NCI-H526 (cell line): ENCODE results near the gene TSHZ1.

Experiments used
- DNase-seq, 2 experiments: peaks; one replicate each; lab custom pipeline; 2025; lab: John Stamatoyannopoulos, UW

TSHZ1 gene

GRCh38 chr18:75207310-75208154 is 3.1 kb upstream of the TSHZ1 start:
- DNase-seq: peak; percentile 41 to 63

- peak; percentile 53 to 71 for DNase-seq
Observed at GRCh38 chr18:75208155-75208835, 2.3 kb upstream of the TSHZ1 start.

- DNase-seq: no peak
Observed at GRCh38 chr18:75208836-75209128, 1.8 kb upstream of the TSHZ1 start.

- peak; percentile 67 to 91 for DNase-seq
Observed at GRCh38 chr18:75209129-75209950, 1.3 kb upstream of the TSHZ1 start, which contains the start of gene PTGR3. Gene PTGR3 (minus strand): TSS chr18:75209139. CDS start chr18:75209058, 81 bp downstream.

- DNase-seq: peak; percentile 46 to 70
Observed at GRCh38 chr18:75209951-75210258, 692 bp upstream of the TSHZ1 start.

GRCh38 chr18:75211002-75211621 is 515 bp downstream of the TSHZ1 start:
- peak in 1 of 2 experiments; percentile 34 for DNase-seq

GRCh38 chr18:75211626-75211952 is 992 bp downstream of the TSHZ1 start:
- DNase-seq: no peak

- peak in 1 of 2 experiments; percentile 52 for DNase-seq
Observed at GRCh38 chr18:75211953-75212750, 1.6 kb downstream of the TSHZ1 start.

GRCh38 chr18:75212751-75213090 is 2.1 kb downstream of the TSHZ1 start:
- no peak for DNase-seq

GRCh38 chr18:75213611-75214331 is 3.2 kb downstream of the TSHZ1 start:
- no peak for DNase-seq

GRCh38 chr18:75214332-75214690 is 3.7 kb downstream of the TSHZ1 start:
- DNase-seq: no peak

GRCh38 chr18:75214766-75215510 is 4.3 kb downstream of the TSHZ1 start:
- peak; percentile 17 to 41 for DNase-seq

- peak; percentile 61 to 81 for DNase-seq
Observed at GRCh38 chr18:75215663-75216062, 5.1 kb downstream of the TSHZ1 start.

- DNase-seq: peak in 1 of 2 experiments; percentile 54
Observed at GRCh38 chr18:75216212-75216910, 5.8 kb downstream of the TSHZ1 start.

- peak; percentile 84 to 86 for DNase-seq
Observed at GRCh38 chr18:75216911-75217689, 6.5 kb downstream of the TSHZ1 start.

- DNase-seq: peak; percentile 51 to 65
Observed at GRCh38 chr18:75218065-75218923, 7.7 kb downstream of the TSHZ1 start.

- peak; percentile 25 to 49 for DNase-seq
Observed at GRCh38 chr18:75219745-75220375, 9.3 kb downstream of the TSHZ1 start.
